Embryonic facial prominence (tissue), 1 donor: ENCODE measurements around the gene RAB21.
"Not testable (repeated sequence)": the region's sequence is repeated elsewhere in the genome, so short reads cannot be mapped to it uniquely, and the experiment has no call there.

Source experiments
- DNase-seq: peaks from one replicate; pipeline ENCODE4 v3.0.0-alpha.2; 2016; ENCODE audit errors: extremely low spot score

Gene RAB21

GRCh38 chr12:71752891-71753290, 1.8 kb upstream of the RAB21 start:
- no peak for DNase-seq

- DNase-seq, result no peak
Measured at GRCh38 chr12:71755146-71755892, 656 bp downstream of the RAB21 start.

- DNase-seq, result no peak
Measured at GRCh38 chr12:71756054-71756690, 1.5 kb downstream of the RAB21 start.

- no peak for DNase-seq
Measured at GRCh38 chr12:71759941-71760340, 5.3 kb downstream of the RAB21 start.

- DNase-seq, result no peak
Measured at GRCh38 chr12:71760471-71760870, 5.8 kb downstream of the RAB21 start.

- not testable (repeated sequence) for DNase-seq
Measured at GRCh38 chr12:71761354-71761753, 6.7 kb downstream of the RAB21 start.

- no peak for DNase-seq
Measured at GRCh38 chr12:71763677-71764379, 9.2 kb downstream of the RAB21 start.

GRCh38 chr12:71764587-71765321, 10.1 kb downstream of the RAB21 start:
- no peak for DNase-seq

- DNase-seq, result no peak
Measured at GRCh38 chr12:71766202-71766601, 11.5 kb downstream of the RAB21 start.

- DNase-seq, result no peak
Measured at GRCh38 chr12:71767183-71767582, 12.5 kb downstream of the RAB21 start.

GRCh38 chr12:71768900-71769299, 14.2 kb downstream of the RAB21 start:
- DNase-seq, result no peak

- no peak for DNase-seq
Measured at GRCh38 chr12:71771069-71771468, 16.4 kb downstream of the RAB21 start.

GRCh38 chr12:71772735-71773134, 18.1 kb downstream of the RAB21 start:
- DNase-seq, result no peak

GRCh38 chr12:71780237-71780822, 25.7 kb downstream of the RAB21 start:
- DNase-seq, result peak; percentile 36

- no peak for DNase-seq
Measured at GRCh38 chr12:71782017-71782416, 27.4 kb downstream of the RAB21 start.

- no peak for DNase-seq
Measured at GRCh38 chr12:71786829-71787228, 32.2 kb downstream of the RAB21 start.

GRCh38 chr12:71787580-71787979, 32.9 kb downstream of the RAB21 start:
- no peak for DNase-seq

GRCh38 chr12:71790331-71790730, 35.7 kb downstream of the RAB21 start:
- no peak for DNase-seq

GRCh38 chr12:71791473-71792150, 36.9 kb downstream of the RAB21 start:
- DNase-seq, result no peak

- DNase-seq, result no peak
Measured at GRCh38 chr12:71792599-71792998, 37.9 kb downstream of the RAB21 start.

GRCh38 chr12:71795901-71796300, 41.2 kb downstream of the RAB21 start:
- no peak for DNase-seq
